Epithelial cell of esophagus (primary cell): ENCODE results near the gene DLL1.

Experiments used
- DNase-seq: peaks from one replicate; pipeline ENCODE4 v3.0.0; 2010; ENCODE audit warnings: low read depth
- H3K4me3 ChIP-seq: 2 replicates; pipeline ENCODE4 v1.5.1; 2011; ENCODE audit warnings: mild to moderate bottlenecking, low read length, control low read depth
- CTCF ChIP-seq: IDR thresholded peaks from 2 replicates; pipeline ENCODE4 v1.5.1; 2011; ENCODE audit warnings: low read depth, mild to moderate bottlenecking, low read length, control low read depth, inconsistent platforms; ENCODE audit not compliant: insufficient read depth; ENCODE audit errors: missing control alignments

The DLL1 gene

GRCh38 chr6:170243791-170244291, 47.0 kb downstream of the DLL1 start:
- TF ChIP-seq CTCF = no peak

GRCh38 chr6:170243386-170243785, 47.5 kb downstream of the DLL1 start:
- H3K4me3 ChIP-seq = no peak overlapping the region
- no peak for TF ChIP-seq CTCF
- DNase-seq = no peak

More at GRCh38 chr6:170243791-170244291, 47.0 kb downstream of the DLL1 start:
- no peak overlapping the region for H3K4me3 ChIP-seq
- DNase-seq = no peak

GRCh38 chr6:170238741-170239565, 51.9 kb downstream of the DLL1 start:
- no peak for DNase-seq
- no peak overlapping the region for H3K4me3 ChIP-seq
- no peak for TF ChIP-seq CTCF

- no peak for TF ChIP-seq CTCF
- DNase-seq = no peak
Measured at GRCh38 chr6:170237999-170238740, 52.7 kb downstream of the DLL1 start.

GRCh38 chr6:170236131-170236836, 54.6 kb downstream of the DLL1 start:
- no peak overlapping the region for H3K4me3 ChIP-seq
- no peak for DNase-seq
- TF ChIP-seq CTCF = no peak

More at GRCh38 chr6:170237999-170238740, 52.7 kb downstream of the DLL1 start:
- H3K4me3 ChIP-seq = no peak overlapping the region

- no peak for TF ChIP-seq CTCF
- no peak overlapping the region for H3K4me3 ChIP-seq
- DNase-seq = no peak
Measured at GRCh38 chr6:170235391-170236125, 55.3 kb downstream of the DLL1 start.
